GM13977 (cell line): Measurements from ENCODE around the gene SSPN.

Experiments
- DNase-seq: peaks from one replicate; pipeline ENCODE4 v3.0.0; 2012; ENCODE audit warnings: low spot score
- in situ Hi-C: fragments of 300-500 bp; cut with MboI; formaldehyde crosslinking; loops from one replicate; pipeline ENCODE4 v1.12.0; 2022; ENCODE audit warnings: low sequenced_read_pairs, low pct_unique_long_range_greater_than_20kb, mixed read lengths, inconsistent platforms; ENCODE audit not compliant: unreplicated experiment
- TF ChIP-seq, protein P1 (sequence below): IDR thresholded peaks from 2 replicates; pipeline ENCODE4 v1.5.1; 2012; ENCODE audit warnings: mild to moderate bottlenecking, control low read depth; ENCODE audit not compliant: insufficient read depth; ENCODE audit errors: extremely low read depth, missing control alignments

SSPN gene

DNA sequence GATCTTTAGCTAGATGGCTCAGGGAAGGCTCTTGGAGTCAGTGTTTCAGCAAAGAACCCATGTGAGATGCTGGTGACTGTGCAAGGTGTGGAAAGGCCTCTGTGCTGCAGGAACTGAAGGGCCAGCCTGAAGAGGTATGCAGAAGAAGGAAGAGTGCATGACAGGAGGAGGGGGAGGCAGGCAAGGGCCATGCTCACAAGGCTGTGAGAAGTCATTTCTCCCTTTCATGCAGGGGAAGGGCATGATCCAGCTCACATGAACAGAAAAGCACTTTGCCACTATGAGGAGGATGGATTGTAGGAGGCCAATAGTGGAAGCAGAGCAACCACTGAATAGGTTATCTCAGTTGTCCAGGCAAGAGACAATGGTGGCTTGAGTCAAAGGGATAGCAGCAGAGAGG, 83.7 kb downstream of the SSPN start:
- in situ Hi-C loops, result no loop called here
- no peak for DNase-seq
- TF ChIP-seq, protein P1, sequence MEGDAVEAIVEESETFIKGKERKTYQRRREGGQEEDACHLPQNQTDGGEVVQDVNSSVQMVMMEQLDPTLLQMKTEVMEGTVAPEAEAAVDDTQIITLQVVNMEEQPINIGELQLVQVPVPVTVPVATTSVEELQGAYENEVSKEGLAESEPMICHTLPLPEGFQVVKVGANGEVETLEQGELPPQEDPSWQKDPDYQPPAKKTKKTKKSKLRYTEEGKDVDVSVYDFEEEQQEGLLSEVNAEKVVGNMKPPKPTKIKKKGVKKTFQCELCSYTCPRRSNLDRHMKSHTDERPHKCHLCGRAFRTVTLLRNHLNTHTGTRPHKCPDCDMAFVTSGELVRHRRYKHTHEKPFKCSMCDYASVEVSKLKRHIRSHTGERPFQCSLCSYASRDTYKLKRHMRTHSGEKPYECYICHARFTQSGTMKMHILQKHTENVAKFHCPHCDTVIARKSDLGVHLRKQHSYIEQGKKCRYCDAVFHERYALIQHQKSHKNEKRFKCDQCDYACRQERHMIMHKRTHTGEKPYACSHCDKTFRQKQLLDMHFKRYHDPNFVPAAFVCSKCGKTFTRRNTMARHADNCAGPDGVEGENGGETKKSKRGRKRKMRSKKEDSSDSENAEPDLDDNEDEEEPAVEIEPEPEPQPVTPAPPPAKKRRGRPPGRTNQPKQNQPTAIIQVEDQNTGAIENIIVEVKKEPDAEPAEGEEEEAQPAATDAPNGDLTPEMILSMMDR, result no peak

DNA sequence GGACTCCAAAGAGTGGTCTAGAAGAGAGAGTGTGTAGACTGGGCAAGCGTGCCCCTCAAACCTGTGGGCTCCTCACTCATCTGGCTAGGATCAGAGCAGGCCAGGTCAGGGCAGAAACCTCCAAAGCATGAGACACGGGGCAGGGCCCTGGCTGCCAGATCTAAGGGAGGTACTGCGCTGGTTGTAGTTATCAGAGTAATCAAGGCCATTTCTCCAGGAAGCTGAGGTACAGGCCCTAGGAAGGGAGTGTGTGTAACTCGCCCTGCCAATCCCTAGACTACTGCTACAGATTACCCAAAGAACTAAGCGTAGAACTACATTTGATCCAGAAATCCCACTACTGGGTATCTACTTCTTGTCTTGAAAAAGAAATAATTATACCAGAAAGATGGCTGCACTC, 84.5 kb downstream of the SSPN start:
- TF ChIP-seq, protein P1, result no peak
- in situ Hi-C loops, result no loop called here
- DNase-seq, result no peak

DNA sequence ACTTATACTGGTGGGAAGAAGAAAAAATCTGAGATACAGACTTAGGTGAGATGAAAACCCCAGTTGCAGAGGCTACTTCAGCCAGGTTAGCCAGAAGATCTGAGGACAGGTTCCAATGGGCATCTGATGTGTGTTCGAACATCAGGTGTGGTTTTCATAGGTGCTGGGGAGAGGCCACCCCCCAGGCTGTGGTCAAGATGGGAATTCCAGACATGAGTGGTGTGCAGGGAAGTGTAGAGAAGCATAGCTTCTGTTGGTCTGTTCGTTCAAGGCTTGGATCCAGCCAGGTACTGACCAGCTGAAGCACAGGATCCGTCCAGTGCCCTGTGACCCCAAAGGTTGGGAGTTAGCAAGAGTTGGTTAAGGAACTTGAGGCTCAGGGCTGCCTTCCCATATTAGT, 85.5 kb downstream of the SSPN start:
- TF ChIP-seq, protein P1, result no peak
- no peak for DNase-seq
- in situ Hi-C loops, result no loop called here

DNA sequence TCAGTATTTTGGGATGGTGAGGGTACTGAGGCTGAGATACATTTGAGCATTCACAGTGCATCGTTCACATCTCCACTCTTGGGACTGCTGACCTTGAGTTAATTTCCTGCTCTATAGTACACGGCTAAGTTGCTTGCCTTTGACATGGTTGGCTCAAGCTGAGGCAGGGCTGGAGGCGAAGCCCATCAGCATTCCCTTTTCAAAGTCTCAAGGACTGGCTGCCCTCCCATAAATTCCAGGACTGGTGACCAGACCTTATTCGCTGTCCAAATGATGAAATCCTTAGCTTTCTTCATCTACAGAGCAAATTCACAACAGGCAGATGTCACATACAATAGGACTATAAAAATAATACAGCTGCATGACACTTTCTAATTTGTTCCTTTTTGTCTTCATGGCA, 85.9 kb downstream of the SSPN start:
- in situ Hi-C loops, result no loop called here
- TF ChIP-seq, protein P1, result no peak
- no peak for DNase-seq

DNA sequence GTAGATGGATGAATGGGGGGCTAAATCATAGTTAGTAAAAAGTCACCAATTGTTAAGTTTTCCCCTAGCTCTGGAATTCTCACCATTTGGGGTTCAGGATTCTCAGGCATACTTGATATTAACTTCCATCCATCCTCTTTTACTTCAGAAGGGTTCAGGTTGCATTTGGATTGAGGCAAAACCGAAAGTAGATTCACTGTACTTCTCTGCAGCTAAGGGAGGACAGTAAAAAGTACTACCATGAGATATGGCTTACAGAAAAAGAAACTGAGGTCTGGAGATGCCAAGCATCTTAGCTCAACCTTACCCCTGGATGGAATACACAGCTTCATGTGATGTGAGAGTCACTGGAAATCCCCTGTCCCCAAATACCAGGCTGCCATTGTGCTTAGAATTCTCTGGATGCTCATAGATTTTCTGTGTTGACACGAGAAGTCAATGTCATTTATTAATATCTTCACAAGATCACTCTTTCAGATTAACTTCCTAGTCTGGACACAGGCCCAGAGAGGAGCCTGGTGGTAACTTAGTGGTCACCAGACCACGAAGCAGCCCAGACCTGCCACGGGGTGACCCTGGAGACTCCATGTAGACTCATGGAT, 87.1 kb downstream of the SSPN start:
- no peak for DNase-seq
- in situ Hi-C loops, result no loop called here
- TF ChIP-seq, protein P1, result no peak

DNA sequence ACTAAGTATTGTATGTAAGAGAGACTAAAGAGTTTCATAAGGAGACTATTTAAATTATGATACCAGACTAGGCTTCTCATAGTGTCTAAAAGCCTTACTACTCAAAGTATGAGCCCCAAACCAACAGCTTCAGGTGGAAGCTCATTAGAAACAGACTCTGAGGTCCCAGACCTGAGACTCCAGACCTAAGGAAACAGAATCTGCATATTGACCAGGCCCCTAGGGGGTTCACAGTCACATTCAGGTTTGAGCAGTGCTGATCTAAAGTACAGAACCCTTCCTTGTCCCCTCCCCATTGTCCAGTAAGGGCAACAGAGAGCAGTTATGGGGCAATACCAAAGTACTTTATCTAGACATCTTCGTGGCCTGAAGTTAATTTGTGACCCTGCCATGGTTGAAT, 87.7 kb downstream of the SSPN start:
- TF ChIP-seq, protein P1, result no peak
- in situ Hi-C loops, result no loop called here
- no peak for DNase-seq

DNA sequence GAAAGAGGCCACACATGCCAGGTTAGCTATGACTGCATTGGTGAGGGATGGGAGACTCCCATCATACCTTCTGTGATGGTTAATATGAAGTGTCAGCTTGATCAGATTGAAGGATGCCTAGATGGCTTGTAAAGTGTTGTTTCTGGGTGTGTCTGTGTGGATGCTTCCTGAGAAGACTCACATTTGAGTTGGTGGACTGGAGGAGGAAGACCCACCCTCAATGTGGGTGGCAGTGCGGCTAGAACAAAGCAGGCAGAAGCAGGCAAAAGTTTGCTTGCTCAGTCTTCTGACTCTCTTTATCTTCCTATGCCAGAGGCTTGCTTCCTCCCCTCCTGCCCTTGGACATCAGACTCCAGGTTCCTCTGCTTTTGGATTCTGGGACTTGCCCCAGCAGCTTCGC, 88.2 kb downstream of the SSPN start:
- TF ChIP-seq, protein P1, result no peak
- in situ Hi-C loops, result no loop called here
- DNase-seq, result no peak
